ENCODE measurements around the gene FSCN2.

Gene FSCN2

DNA sequence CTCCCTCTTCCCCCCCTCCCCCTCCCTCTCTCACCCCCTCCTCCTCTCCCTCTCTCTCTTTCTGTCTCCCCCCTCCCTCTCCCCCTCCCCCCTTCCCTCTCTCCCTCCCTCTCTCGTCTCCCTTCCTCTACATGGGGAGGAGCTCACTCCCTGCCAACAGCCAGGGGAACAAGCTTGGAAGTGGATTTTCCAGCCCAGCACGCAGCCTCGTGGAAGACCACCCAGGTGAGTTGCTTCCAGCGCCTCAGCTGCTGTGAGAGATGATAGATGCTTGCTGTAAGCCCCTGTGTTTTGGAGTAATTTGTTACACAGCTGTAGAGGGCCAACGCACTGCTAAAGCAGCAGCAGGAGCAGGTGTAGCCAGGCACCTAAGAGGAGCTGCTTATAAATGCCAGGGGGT lies 36.4 kb upstream of the FSCN2 start:
- DNase-seq = no peak

DNA sequence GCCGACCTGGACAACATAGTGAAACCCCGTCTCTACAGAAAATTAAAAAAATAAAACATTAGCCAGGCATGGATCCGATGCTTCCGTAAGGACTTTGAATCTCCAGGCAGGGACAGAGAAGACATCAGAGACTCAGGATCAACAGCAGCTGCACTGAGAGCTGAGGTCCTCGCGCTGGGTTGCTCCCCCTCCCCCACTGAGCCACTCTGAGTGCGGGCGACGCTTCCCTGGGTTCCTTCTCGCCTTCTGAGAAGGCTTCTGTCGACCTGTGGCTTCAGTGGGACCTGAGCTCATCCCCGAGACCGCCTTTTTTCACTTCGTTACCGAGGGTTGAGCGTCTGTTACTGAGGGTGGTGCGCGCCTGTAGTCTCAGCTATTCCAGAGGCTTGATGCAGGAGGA lies 36.0 kb upstream of the FSCN2 start:
- no peak for DNase-seq

DNA sequence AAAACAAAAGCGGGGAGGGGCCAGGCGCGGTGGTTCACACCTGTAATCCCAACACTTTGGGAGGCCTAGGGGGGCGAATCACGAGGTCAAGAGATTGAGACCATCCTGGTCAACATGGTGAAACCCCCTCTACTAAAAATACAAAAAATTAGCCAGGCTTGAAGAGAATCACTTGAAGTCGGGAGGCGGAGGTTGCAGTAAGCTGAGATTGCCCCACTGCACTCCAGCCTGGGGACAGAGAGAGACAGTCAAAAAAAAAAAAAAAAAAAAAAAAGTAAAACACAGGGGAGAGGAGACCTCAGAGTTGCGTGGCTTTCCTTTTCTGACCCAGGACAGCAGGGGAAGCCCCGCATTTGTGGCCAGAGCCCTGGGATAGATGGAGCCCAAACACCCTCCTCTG lies 35.5 kb upstream of the FSCN2 start:
- DNase-seq = no peak

DNA sequence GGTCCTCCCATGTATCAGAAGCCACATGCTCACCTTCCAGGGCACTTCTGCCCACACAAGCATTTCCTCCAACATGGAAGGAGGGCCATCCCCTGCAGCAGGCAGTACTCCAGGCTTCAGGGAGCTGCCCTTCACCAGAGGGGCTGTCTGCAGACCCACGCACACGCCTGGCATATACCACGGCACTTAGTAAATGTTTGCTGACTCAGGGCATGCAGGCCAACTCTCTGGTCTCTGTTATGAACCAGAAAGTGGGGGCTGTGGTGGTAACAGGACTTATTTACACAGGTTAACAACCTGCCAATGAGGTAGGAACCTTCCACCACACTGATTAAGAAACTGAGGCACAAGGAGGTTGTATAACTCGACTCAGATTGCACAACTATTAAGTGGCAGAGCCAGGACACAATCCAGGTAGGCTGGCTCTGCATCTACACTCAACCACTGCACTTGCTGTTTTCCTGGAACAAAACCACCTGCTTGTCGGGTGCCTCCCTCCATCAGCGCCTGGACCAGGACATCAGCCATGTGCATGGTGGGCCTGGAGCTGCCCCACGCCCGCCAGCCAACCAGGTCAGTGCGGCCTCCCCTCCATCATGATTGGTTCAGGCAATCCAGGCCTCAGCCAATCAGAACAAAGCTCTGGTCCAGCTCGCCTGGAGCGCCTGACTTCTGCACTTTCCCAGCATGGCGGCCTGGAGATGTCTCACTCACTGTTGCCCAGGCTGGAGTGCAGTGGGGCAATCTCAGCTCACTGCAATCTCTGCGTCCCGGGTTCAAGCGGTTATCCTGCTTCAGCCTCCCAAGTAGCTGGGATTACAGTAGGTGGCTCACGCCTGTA lies 34.8 kb upstream of the FSCN2 start:
- DNase-seq = no peak

DNA sequence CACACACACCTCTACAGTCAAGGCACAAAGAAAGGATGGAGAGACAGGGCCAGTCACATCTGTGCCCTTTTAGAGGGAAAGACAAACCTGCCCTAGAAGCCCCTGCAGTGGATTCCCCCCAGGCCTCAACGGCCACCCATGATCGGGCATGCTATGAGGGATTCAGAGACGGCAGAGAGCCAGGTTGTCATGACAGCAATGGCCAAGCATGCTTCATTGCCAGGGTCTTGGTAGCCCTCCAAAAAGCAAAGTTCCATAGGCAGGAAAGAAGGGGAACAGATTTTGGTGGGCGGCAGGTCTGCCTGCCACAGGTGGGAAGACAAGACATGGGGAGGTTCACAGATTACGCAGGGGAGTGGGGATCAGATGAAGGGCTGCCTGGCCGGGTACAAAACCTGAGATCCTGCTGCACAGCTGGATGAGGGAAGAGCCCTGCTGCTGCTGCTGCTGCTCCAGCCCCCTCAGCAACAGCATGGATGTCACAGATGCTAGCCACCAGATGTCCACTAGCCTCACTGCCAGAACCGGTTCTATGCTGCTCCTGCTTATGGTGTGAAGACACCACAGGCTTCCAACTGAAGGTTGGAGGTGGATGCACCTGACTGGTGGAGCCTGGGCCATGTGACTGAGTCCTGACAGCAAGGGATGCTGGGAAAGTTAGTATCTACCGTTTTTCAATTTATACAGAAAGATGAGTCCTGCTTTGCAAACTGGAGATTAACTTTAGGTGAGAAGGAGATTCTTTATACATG lies 33.4 kb upstream of the FSCN2 start:
- no peak for DNase-seq

DNA sequence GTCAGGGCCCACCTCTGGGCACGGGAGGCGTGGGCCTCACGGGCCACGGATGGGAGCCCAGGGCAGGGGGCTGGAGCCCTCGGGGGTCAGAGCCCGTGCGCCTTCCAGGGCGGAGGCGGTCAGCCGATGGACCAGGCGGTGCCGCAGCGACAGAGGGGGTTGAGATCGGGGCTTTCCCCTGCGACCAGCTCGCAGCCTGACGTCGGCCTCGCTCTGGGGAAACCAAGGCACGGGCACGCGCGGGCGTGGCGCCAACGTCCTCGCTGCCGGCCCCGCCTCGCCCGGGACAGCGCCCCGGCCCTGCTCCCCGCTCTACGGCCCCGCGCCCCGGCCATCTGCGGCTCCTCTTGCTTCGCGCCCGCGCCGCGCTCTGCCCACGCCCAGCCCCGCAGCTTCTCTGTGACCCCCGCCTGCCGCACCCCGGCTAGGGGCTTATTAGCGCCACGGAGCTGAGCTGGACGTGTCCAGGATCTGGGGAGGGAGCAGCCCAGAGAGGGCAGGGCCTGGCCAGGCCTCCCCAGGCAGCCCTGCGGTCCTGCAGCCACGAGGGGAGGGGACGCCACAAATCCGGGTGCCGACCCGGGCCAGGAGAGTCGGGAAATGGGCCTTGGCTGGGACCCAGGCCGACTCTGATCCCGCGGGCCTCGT lies 29.1 kb upstream of the FSCN2 start:
- no peak for DNase-seq

DNA sequence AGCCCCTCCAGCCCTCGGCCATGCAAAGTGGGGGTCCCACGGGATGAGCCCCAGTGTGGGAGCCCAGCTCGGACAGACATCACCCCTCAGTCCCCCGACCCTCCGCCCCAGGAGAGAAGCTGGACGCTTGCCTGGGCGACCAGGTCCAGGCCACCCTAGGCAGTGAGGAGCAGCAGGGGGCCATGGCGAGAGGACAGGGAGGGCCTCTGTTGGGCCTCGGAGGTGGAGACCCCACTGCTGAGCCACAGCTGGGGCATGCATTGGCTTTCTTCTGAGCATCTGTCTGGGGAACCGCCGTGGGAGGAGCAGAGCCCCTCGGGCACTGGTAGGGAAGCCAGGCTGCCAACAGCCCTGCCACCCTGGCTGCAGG lies 28.6 kb upstream of the FSCN2 start:
- DNase-seq = no peak

DNA sequence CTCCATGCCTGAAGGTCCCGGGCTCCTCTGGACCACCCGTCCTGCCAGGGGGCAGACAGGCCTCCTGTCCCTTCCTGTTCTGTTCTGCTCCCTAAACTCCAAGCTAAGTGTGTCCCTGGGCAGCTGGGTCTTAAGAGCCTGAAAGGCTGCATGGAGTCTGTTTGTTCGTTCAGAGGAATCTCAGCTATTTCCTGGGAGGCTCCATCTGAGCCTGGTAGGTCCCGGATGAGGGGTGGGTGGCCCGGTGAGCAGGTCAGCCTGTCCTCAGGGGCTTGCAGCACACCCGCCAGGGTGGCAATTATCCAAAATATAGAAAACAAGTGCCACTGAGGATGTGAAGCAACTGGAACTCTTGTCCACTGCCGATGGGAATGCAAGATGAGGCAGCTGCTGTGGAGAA lies 28.1 kb upstream of the FSCN2 start:
- DNase-seq = no peak

DNA sequence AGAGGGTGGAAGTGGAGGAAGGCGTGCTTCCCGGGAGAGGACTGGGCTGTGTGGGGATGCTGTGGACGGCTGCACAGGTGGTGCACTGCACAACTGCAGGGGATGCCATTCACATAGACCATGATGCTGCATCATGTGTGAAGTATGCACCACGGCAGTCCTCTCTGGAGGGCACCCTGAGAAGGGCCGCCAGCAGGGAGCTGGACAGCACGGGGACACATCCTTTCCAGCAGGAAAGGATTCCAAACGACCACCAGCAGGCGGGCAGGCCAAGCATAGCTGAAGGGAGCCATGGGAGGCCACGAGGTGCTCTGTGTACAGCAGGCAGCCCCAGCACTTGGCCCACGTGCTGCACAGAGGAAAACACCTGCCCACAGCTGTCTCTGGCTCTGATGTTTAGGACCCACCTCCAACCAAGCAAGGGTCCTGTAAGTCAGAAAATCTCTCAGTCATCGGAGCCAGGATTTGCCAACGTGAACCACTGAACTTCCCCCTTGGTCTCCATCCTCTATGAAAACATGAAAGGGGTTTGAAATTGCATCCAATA lies 25.6 kb upstream of the FSCN2 start:
- no peak for DNase-seq

DNA sequence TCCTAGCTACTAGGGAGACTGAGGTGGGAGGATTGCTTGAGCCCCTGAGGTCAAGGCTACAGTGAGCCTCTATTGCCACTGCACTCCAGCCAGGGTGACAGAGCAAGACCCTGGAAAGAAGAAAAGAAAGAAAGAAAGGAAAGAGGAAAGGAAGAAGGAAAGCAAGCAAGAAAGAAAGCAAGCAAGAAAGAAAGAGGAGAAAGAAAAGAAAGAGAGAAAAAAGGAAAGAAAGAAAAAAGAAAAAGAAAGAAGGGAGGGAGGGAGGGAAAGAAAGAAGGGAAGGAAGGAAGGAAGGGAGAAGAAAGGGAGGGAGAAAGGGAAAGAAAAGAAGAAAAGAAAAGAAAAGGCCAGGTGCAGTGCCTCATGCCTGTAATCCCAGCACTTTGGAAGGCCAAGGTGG lies 24.6 kb upstream of the FSCN2 start:
- no peak for DNase-seq

DNA sequence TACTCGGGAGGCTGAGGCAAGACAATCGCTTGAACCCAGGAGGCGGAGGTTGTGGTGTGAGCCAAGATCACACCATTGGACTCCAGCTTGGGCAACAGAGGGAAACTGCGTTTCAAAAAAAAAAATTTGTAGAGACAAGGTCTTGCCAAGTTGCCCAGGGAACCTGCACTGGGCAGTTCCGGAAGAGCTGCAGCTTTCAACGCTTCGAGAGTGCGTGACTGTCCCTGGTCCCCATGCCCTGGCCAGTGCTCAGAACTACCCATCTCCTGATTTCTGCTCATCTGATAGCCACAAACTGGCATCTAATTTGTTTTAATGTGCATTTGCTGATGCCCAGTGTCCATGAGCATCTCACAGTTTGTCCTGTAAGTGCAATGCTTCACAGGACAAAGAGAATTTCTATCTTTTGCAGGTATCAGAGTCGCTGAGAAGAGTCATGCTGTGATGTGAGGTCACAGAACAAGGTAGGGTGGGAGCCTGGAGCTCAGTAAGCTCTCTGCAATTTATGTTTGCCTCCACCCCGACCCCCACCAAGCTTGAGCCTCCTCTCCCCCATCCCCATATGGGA lies 19.5 kb upstream of the FSCN2 start:
- no peak for DNase-seq

DNA sequence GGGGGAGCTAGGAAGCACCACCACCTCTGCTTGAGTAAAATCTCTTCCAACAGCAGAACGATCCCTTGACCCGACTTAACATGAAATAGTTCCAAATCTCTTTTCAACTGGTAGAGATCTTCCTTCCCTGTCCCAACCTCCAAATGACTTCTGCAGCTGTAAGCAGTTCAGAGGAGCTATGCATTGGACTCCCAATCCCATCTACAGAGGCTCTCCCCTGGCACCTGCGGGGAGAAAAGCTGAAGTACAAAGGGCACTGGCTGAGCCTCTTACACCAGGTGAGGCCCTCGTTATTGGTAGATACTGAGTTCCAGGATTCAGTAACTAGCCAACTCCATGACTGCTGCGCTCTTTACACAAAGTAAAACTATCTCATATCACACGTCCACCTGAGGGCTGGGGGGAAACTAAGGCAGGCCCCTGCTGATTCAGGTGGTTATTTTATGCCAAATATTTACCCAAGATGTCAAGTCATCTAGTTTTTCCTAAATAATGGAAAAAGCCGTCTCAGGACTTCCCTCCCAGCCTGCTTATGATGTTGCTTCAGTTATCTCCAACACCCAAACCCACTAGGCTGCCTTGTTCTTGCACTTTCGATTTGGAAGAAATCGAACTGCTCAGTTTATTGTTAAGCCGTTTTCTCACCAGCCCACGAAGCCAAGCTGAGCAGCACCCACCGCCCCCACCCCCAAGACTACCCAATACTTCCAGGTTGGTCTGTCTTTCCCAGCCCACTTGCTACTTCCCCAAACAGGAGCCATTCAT lies 18.8 kb upstream of the FSCN2 start:
- DNase-seq = peak; percentile 15

DNA sequence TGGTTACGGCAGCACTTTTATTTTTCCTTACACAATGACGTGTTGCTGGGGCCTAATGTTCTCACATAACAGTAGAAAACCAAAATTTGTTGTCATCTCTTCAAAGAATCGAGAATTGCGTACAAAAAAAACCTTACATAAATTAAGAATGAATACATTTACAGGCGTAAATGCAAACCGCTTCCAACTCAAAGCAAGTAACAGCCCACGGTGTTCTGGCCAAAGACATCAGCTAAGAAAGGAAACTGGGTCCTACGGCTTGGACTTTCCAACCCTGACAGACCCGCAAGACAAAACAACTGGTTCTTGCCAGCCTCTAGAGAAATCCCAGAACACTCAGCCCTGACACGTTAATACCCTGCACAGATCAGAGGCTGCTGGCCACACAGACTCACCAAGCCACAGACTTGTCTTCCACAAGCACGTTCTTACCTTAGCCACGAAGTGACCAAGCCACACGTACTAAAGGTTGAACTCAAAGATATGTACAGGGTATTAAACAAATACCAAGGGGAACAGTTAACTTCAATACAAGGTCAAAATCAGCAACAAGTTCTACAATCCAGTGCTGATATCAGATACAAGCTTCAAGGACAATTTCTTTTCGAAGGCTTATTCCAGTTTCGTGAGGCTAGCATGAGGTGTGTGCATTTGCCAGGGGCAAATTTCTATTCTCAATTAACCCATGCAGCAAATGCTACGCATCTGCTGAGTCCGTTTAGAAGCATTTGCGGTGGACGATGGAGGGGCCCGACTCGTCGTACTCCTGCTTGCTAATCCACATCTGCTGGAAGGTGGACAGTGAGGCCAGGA lies 18.0 kb upstream of the FSCN2 start:
- DNase-seq = no peak

DNA sequence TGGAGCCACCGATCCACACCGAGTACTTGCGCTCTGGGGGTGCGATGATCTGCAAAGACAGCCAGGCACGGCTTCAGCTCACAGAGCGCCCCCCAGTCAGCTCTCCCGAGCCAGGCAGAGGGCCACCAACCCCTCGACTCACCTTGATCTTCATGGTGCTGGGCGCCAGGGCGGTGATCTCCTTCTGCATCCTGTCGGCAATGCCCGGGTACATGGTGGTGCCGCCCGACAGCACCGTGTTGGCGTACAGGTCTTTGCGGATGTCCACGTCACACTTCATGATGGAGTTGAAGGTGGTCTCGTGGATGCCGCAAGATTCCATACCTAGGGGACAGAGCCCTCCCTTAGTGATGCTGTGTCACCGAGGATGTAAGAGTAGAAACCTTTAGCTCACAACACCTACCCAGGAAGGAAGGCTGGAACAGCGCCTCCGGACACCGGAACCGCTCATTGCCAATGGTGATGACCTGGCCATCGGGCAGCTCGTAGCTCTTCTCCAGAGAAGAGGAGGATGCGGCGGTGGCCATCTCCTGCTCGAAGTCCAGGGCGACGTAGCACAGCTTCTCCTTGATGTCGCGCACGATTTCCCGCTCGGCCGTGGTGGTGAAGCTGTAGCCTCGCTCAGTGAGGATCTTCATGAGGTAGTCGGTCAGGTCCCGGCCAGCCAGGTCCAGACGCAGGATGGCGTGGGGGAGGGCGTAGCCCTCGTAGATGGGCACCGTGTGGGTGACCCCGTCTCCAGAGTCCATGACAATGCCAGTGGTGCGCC lies 17.2 kb upstream of the FSCN2 start:
- no peak for DNase-seq

DNA sequence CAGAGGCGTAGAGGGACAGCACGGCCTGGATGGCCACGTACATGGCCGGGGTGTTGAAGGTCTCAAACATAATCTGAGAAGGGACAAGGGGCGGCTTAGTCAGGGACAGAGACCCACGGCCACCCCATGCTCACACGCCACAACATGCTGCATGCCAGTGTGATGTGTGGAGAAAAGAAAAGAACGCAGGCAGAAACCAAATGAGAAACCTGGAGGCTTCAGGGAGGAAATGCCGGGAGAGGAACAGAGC lies 16.7 kb upstream of the FSCN2 start:
- no peak for DNase-seq

DNA sequence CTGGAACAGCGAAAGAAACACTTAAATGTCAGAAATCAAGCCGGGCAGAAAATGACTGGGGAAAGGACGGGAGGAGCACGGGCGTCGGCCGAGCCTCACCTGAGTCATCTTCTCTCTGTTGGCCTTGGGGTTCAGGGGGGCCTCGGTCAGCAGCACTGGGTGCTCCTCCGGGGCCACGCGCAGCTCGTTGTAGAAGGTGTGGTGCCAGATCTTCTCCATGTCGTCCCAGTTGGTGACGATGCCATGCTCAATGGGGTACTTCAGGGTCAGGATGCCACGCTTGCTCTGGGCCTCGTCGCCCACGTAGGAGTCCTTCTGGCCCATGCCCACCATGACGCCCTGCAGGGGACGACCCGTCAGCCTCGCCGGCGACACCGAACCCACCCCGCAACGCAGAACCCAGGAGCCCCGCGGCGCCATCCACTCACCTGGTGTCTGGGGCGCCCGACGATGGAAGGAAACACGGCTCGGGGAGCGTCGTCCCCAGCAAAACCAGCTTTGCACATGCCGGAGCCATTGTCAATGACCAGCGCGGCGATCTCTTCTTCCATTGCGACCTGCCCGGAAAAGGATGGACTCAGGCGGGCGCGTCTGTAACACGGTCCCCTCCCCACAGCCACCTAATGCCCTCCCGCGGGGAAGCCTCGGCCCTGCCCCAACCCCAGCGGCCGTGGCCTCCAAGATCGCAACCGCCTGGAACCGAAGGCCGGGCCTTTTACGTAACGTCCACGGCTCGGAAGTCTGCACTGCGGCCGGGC lies 16.2 kb upstream of the FSCN2 start:
- DNase-seq = no peak

DNA sequence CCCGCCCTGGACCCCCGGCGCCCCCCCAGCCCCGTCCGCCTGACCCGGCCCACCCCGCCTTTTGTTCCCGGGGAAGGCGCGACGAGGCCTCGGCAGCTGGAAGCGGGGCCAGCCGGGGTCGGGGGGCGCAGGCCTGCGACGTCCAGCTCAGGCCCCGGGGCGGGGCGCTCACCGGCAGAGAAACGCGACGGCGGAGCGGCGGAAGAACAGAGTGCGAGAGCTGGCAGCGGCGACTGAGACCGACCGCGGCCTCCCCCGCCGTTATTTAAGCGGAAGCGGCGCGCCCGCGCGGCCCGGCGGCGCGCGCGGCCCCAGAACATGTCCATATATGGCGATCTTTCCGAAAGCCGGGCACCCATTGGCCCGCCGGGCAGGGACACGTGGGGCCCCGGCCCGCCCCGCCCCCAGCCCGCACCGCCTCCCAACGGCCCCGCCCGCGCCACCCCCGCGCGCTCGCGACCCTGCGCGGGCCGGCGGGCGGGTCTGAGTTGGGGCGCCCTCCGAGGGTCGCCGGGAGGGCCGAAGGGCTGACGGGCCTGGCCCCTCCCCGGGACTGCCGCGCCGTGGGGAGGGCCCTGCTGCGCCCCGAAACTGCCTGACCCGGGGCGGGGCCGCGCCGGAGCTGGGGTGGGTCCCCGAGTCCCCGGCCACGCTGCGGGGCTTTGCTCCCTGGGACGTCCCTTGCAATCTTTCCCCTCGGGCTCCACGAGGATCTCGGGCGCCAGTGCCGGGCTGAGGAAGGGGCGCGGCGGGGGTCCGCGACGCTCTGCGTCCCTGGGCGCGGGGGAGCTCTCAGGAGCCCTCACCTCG lies 15.4 kb upstream of the FSCN2 start, which contains the start of gene ACTG1:
ACTG1 (minus strand) TSS at position 238 of the 810 bp plus-strand sequence. CDS start 445 bp downstream, outside the sequence.
- DNase-seq = peak; percentile 86

DNA sequence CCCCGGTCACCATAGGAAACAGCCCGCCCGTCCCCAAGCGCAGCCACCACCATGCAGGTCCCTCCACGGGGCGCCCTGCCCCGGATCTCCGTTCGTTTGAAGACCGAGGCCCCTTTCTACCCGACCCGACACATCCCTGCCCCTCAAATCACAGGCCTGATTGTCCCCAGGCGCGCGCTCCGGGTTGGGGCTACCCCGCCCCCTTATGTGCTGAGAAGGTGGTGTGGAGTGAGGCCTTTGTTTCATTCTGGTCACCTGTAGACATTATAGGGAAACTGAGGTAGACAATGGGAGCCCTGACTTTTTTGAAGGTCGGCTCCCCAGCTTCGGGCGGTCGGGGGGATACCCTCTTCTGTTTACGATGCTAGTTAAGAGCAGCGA lies 14.8 kb upstream of the FSCN2 start:
- peak; percentile 66 for DNase-seq

DNA sequence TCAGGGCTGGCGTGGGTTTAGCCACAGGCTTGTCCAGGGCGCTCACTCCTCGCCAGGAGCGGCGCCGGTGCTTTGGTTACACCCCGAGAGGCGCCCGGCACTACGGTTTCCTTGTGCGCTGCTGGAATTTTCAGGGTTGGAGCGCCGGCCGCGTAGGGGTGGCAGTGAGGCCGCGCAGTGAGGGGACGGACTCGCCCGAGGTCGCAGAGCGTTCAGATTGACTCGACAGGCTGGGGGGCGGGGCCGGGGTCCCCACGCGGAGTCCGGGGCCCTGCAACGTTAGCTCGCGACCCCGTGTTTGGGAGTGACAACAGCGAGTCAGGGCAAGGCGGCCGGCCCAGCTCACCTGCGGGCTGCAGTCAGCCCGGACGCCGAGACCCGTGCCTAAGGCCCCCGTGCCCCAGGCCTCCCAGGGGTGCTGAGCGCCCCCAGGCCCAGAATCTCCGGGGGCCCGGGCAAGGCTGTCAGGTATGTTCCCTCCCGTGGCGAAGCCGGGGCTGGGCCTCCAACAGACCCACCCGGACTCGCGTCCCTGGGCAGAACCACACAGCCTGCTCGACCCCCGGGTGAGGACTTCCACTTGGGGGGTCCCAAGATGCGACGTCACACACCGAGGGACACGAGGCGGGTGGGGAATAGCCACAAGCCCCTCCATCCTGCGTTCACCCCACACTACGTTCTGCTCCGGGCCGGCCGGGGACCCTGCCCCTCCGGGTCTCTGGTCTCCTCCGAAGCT lies 14.3 kb upstream of the FSCN2 start:
- peak; percentile 62 for DNase-seq
